H1 (cell line): ENCODE results near the gene CHD6.

Source experiments
- EP300 ChIP-seq, 2 experiments: IDR thresholded peaks; 1 replicate in 1 of 2; 2 replicates in 1 of 2; pipeline ENCODE4 v1.6.1; 2011 to 2012; ENCODE audit warnings: low read depth in 2 of 2, low read length in 2 of 2, mild to moderate bottlenecking in 2 of 2, borderline replicate concordance in 1 of 2, inconsistent platforms in 1 of 2, moderate library complexity in 1 of 2
- HDAC2 ChIP-seq, 2 experiments: fragments of 300-600 bp in 1 of 2; sonication (generic) in 1 of 2; IDR thresholded peaks; 2 replicates each; pipeline ENCODE4 v1.6.1; 2011 to 2012; ENCODE audit warnings: low read depth in 2 of 2, low read length in 2 of 2, mild to moderate bottlenecking in 2 of 2, moderate library complexity in 2 of 2, borderline replicate concordance in 1 of 2, inconsistent platforms in 1 of 2
- KDM5A ChIP-seq: fragments of 200-600 bp; IDR thresholded peaks from 2 replicates; pipeline ENCODE4 v1.7.1; 2012; ENCODE audit warnings: mild to moderate bottlenecking, low read length, inconsistent platforms, mixed read lengths
- POLR2A ChIP-seq, 2 experiments: IDR thresholded peaks; 1 replicate in 1 of 2; 2 replicates in 1 of 2; pipeline ENCODE4 v1.6.1; 2011; ENCODE audit warnings: low read depth in 2 of 2, low read length in 2 of 2, mild to moderate bottlenecking in 2 of 2; ENCODE audit errors: control extremely low read depth in 1 of 2
- POLR2AphosphoS5 ChIP-seq: IDR thresholded peaks from 2 replicates; pipeline ENCODE4 v1.6.1; 2011; ENCODE audit warnings: low read depth, low read length
- RAD21 ChIP-seq, 2 experiments: IDR thresholded peaks in 1 of 2; conservative IDR thresholded peaks in 1 of 2; 2 replicates each; pipeline ENCODE4 v1.6.1; 2011; ENCODE audit warnings: low read depth in 2 of 2, low read length in 2 of 2, improper control_type of control experiment in 1 of 2, inconsistent platforms in 1 of 2, mild to moderate bottlenecking in 1 of 2, moderate library complexity in 1 of 2
- SIN3A ChIP-seq, 2 experiments: IDR thresholded peaks in 1 of 2; conservative IDR thresholded peaks in 1 of 2; 2 replicates each; pipeline ENCODE4 v1.6.1; 2011 to 2012; ENCODE audit warnings: low read length in 2 of 2, improper control_type of control experiment in 1 of 2, low read depth in 1 of 2, mild to moderate bottlenecking in 1 of 2
- SRF ChIP-seq: IDR thresholded peaks from 2 replicates; pipeline ENCODE4 v1.6.1; 2011; ENCODE audit warnings: mild to moderate bottlenecking, low read depth, low read length, moderate library complexity
- TAF1 ChIP-seq: IDR thresholded peaks from 2 replicates; pipeline ENCODE4 v1.6.1; 2011; ENCODE audit warnings: mild to moderate bottlenecking, low read depth, low read length
- TF ChIP-seq, protein P1 (sequence below), 3 experiments: IDR thresholded peaks; 1 replicate in 2 of 3; 2 replicates in 1 of 3; pipeline versions ENCODE4 v1.5.1 to v1.6.1; 2011; ENCODE audit warnings: low read length in 3 of 3, mild to moderate bottlenecking in 3 of 3, inconsistent platforms in 2 of 3, low read depth in 1 of 3, moderate library complexity in 1 of 3; ENCODE audit not compliant: insufficient read depth in 1 of 3; ENCODE audit errors: control extremely low read depth in 1 of 3
- TF ChIP-seq, protein P2 (sequence below): IDR thresholded peaks from 2 replicates; pipeline ENCODE4 v1.6.1; 2012; ENCODE audit warnings: inconsistent platforms

DNA sequence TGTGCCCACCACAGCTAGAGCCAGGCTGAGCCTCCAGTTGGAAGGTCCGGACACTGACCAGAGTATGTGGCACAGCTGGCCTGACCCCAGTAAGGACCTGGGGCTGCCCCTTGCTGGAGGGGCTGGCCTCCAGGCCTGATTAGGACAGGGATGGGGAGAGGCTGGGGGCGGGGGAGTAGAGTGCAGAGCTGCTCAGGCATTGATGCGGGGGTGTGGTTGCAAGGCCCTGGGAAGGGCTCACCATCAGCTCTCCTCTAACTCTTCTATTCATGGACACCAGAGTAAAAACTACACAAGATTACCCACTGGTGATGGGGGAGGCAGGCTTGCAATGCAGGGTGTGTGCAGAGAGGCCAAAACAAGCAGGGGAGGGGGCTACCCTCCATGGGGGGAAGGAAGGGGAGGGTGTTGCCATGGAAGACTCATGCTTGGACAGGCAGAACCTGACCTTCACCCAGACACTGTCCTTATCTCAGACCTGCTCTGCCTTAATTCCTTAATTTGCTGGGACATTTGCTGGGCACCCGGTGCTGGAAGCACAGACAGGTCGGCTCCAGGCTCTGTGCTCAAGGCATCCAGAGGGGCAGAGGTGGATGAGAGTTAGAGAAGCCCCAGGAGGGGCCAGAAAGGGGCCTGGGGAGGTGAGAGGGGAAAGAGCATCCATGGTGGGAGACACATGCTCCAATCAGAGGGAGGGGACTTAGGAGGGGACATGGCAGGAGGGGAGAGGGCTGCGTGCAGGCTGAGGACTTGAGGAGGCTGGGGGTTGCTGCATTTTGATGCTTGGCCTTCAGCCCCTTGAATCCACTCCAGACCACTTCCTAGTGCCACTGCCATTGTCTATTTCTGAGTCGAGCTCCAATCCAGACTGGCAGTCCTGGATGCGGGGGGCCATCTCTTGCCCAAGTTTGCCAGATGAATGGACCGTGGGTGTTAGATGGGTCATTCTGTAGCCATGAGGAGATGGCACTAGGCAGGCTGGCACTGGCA is 244.0 kb downstream of the CHD6 start:
- TF ChIP-seq HDAC2 (IDR thresholded peaks at IDR 0.05; ENCODE audit: borderline replicate concordance in 1 of 2, low read depth in 2 of 2, low read length in 2 of 2) (no peak), TAF1 (no peak), POLR2AphosphoS5 (no peak), POLR2A (IDR thresholded peaks at IDR 0.05; ENCODE audit: control extremely low read depth in 1 of 2, low read depth in 2 of 2, low read length in 2 of 2) (no peak), SIN3A (conservative IDR thresholded peaks at IDR 0.05 in 1 of 2, IDR thresholded peaks at IDR 0.05 in 1 of 2; ENCODE audit: low read depth in 1 of 2, low read length in 2 of 2) (no peak), KDM5A (no peak), RAD21 (IDR thresholded peaks at IDR 0.05 in 1 of 2, conservative IDR thresholded peaks at IDR 0.05 in 1 of 2; ENCODE audit: low read depth in 2 of 2, low read length in 2 of 2) (no peak), EP300 (IDR thresholded peaks at IDR 0.05; ENCODE audit: borderline replicate concordance in 1 of 2, low read depth in 2 of 2, low read length in 2 of 2) (no peak), SRF (no peak)
- TF ChIP-seq, protein P1, sequence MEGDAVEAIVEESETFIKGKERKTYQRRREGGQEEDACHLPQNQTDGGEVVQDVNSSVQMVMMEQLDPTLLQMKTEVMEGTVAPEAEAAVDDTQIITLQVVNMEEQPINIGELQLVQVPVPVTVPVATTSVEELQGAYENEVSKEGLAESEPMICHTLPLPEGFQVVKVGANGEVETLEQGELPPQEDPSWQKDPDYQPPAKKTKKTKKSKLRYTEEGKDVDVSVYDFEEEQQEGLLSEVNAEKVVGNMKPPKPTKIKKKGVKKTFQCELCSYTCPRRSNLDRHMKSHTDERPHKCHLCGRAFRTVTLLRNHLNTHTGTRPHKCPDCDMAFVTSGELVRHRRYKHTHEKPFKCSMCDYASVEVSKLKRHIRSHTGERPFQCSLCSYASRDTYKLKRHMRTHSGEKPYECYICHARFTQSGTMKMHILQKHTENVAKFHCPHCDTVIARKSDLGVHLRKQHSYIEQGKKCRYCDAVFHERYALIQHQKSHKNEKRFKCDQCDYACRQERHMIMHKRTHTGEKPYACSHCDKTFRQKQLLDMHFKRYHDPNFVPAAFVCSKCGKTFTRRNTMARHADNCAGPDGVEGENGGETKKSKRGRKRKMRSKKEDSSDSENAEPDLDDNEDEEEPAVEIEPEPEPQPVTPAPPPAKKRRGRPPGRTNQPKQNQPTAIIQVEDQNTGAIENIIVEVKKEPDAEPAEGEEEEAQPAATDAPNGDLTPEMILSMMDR (IDR thresholded peaks at IDR 0.05; ENCODE audit: control extremely low read depth in 1 of 3, insufficient read depth in 1 of 3, low read depth in 1 of 3, low read length in 3 of 3) = no peak
- TF ChIP-seq, protein P2, sequence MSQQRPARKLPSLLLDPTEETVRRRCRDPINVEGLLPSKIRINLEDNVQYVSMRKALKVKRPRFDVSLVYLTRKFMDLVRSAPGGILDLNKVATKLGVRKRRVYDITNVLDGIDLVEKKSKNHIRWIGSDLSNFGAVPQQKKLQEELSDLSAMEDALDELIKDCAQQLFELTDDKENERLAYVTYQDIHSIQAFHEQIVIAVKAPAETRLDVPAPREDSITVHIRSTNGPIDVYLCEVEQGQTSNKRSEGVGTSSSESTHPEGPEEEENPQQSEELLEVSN = no peak
